AG04450 (cell line): Measurements from ENCODE around the gene DTX4. TPM values are rescaled to one million over a fixed set of nuclear protein-coding genes. Genes with fewer than 3 reads are reported as not detected.

Experiments
- CTCF ChIA-PET: fragments of 300-600, 350-600 bp; formaldehyde crosslinking; extraction: SDS; loops from one replicate; lab custom pipeline; 2022; ENCODE audit warnings: antibody characterized with exemption, inconsistent platforms; lab: Charles Lee
- POLR2A ChIA-PET: fragments of 350-600 bp; formaldehyde crosslinking; extraction: SDS; loops from one replicate; lab custom pipeline; 2021; ENCODE audit warnings: antibody characterized with exemption, inconsistent platforms; lab: Yijun Ruan, JAX
- DNase-seq: peaks from one replicate; pipeline ENCODE4 v3.0.0-alpha.2; 2011; ENCODE audit warnings: low read depth, low spot score
- H3K27ac ChIP-seq: one replicate; pipeline ENCODE4 v1.5.1; 2012; ENCODE audit warnings: low read depth, low read length, control low read depth
- H3K27me3 ChIP-seq: one replicate; pipeline ENCODE4 v1.6.0; 2012; ENCODE audit warnings: low read length; ENCODE audit not compliant: control insufficient read depth, insufficient read depth
- H3K4me3 ChIP-seq: 2 replicates; pipeline ENCODE4 v1.5.1; 2011; ENCODE audit warnings: mild to moderate bottlenecking, low read depth, low read length, control low read depth
- H3K9me3 ChIP-seq: 2 replicates; pipeline ENCODE4 v1.5.1; 2012; ENCODE audit warnings: low read length; ENCODE audit not compliant: control insufficient read depth, insufficient read depth
- polyA plus RNA-seq: library from polyadenylated mRNA; depleted of rRNA; stranded (reverse); fragments of >200 nt; gene quantifications from 2 replicates; pipeline ENCODE4 v1.2.3, GENCODE V29; 2011
- TF ChIP-seq, protein P1 (sequence below): IDR thresholded peaks from 2 replicates; pipeline ENCODE4 v1.5.1; 2011; ENCODE audit warnings: low read depth, low read length, control low read depth, inconsistent platforms

DTX4 gene
- polyA plus RNA-seq, 1 experiment = 1.4 TPM

GRCh38 chr11:59138643-59139042 lies 33.3 kb upstream of the DTX4 start:
- Histone ChIP-seq H3K27me3 (no peaks in the 10 kb centered on the region), H3K9me3 (no peaks in the 10 kb centered on the region), H3K4me3 (no peak overlapping the region), H3K27ac (no peak overlapping the region)
- TF ChIP-seq, protein P1, sequence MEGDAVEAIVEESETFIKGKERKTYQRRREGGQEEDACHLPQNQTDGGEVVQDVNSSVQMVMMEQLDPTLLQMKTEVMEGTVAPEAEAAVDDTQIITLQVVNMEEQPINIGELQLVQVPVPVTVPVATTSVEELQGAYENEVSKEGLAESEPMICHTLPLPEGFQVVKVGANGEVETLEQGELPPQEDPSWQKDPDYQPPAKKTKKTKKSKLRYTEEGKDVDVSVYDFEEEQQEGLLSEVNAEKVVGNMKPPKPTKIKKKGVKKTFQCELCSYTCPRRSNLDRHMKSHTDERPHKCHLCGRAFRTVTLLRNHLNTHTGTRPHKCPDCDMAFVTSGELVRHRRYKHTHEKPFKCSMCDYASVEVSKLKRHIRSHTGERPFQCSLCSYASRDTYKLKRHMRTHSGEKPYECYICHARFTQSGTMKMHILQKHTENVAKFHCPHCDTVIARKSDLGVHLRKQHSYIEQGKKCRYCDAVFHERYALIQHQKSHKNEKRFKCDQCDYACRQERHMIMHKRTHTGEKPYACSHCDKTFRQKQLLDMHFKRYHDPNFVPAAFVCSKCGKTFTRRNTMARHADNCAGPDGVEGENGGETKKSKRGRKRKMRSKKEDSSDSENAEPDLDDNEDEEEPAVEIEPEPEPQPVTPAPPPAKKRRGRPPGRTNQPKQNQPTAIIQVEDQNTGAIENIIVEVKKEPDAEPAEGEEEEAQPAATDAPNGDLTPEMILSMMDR = no peak
- CTCF ChIA-PET = interaction anchor here (2.9 to 10.5 kb wide), 2 partner anchors 19 to 86 kb away, joined by 15 to 143 read pairs; no protein-coding TSS in a partner anchor
- POLR2A ChIA-PET = no interaction called here
- DNase-seq = no peak

DNA sequence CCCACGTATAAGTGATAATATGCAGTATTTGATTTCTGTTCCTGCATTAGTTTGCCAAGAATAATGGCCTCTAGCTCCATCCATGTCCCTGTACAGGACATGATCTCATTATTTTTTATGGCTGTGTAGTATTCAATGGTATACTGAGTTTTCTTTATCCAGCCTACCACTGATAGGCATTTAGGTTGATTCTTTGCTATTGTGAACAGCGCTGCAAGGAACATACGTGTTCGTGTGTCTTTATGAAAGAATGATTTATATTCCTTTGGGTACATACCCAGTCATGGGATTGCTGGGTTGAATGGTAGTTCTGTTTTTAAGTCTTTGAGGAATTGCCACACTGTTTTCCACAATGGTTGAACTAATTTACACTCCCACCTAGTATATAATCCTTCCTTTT lies 30.7 kb upstream of the DTX4 start:
- no peak for DNase-seq
- Histone ChIP-seq H3K4me3 (no peak overlapping the region), H3K9me3 (no peaks in the 10 kb centered on the region; the same call in 1 of the 2 replicates), H3K27me3 (no peaks in the 10 kb centered on the region), H3K27ac (no peak overlapping the region)
- ChIA-PET POLR2A (interaction anchor here (0.7 kb wide), 1 partner anchor 215 kb away, joined by 3 read pairs; no protein-coding TSS in a partner anchor), CTCF (interaction anchor here (0.6 to 10.5 kb wide), 9 partner anchors 16 to 1759 kb away, joined by 3 to 143 read pairs (median 5); partner anchors contain the start of gene DTX4)
- TF ChIP-seq, protein P1 = no peak

GRCh38 chr11:59141673-59142460 lies 30.1 kb upstream of the DTX4 start:
- H3K9me3 ChIP-seq = no peaks in the 10 kb centered on the region; the same call in 1 of the 2 replicates
- no peak for DNase-seq
- CTCF ChIA-PET = interaction anchor here (0.6 to 10.5 kb wide), 9 partner anchors 12 to 1760 kb away, joined by 3 to 143 read pairs (median 4); no protein-coding TSS in a partner anchor
- H3K4me3 ChIP-seq = peak overlapping the region; percentile 90
- H3K27ac ChIP-seq = peak overlapping the region; percentile 97
- TF ChIP-seq, protein P1 = no peak
- no peaks in the 10 kb centered on the region for H3K27me3 ChIP-seq
- POLR2A ChIA-PET = interaction anchor here (0.6 to 1.6 kb wide), 6 partner anchors 16 to 528 kb away, joined by 3 to 8 read pairs (median 4); no protein-coding TSS in a partner anchor

- POLR2A ChIA-PET = interaction anchor here (0.6 to 1.6 kb wide), 5 partner anchors 16 to 527 kb away, joined by 3 to 8 read pairs (median 4); no protein-coding TSS in a partner anchor
Measured at GRCh38 chr11:59142530-59143507, 29.1 kb upstream of the DTX4 start, which contains the start of gene FAM111A. TSS of gene FAM111A (plus strand) at chr11:59142856. CDS start at chr11:59148873, 6,017 bp downstream.

More at GRCh38 chr11:59142530-59143507, 29.1 kb upstream of the DTX4 start, which contains the start of gene FAM111A:
- DNase-seq = peak; percentile 65
- no peaks in the 10 kb centered on the region for H3K27me3 ChIP-seq
- H3K27ac ChIP-seq = peak within 1 kb of the TSS; percentile 97
- TF ChIP-seq, protein P1 = peak; percentile 43
- peak within 1 kb of the TSS; percentile 90 for H3K4me3 ChIP-seq
- CTCF ChIA-PET = interaction anchor here (0.8 to 10.5 kb wide), 7 partner anchors 12 to 242 kb away, joined by 3 to 143 read pairs (median 5); no protein-coding TSS in a partner anchor
- no peaks in the 10 kb centered on the region; the same call in 1 of the 2 replicates for H3K9me3 ChIP-seq
